Activated naive CD8-positive, alpha-beta T cell treated with anti-CD3 and anti-CD28 coated beads, Interleukin-2, amount 10 ng/mL, durations not matched to agents 7 days and 5 days (primary cell): ENCODE data around the gene DLX6. TPM values are rescaled to one million over a fixed set of nuclear protein-coding genes. Genes with fewer than 3 reads are reported as not detected.

Experiments
- ATAC-seq: fragments of 150-1000 bp; cut with Tn5 transposase; one replicate; pipeline ENCODE4 v1.10.0; 2021; ENCODE audit warnings: low read depth, moderate library complexity
- POLR2A ChIA-PET: fragments of 350-600 bp; sonication (Branson Sonifier 250); formaldehyde crosslinking; loops from one replicate; lab custom pipeline; 2021; ENCODE audit warnings: antibody characterized with exemption; lab: Charles Lee
- DNase-seq: peaks from one replicate; pipeline ENCODE4 v3.0.0; 2021
- H3K27ac Mint-ChIP-seq: one replicate; pipeline ENCODE4 v1.8.0; 2022; ENCODE audit warnings: mild to moderate bottlenecking, mixed read lengths
- H3K27me3 Mint-ChIP-seq: one replicate; pipeline ENCODE4 v1.8.0; 2022; ENCODE audit warnings: mild to moderate bottlenecking, moderate library complexity, mixed read lengths
- H3K36me3 Mint-ChIP-seq: one replicate; pipeline ENCODE4 v1.8.0; 2021; ENCODE audit warnings: mild to moderate bottlenecking, mixed read lengths
- H3K4me1 Mint-ChIP-seq: one replicate; pipeline ENCODE4 v1.8.0; 2021; ENCODE audit warnings: mixed read lengths
- H3K4me3 Mint-ChIP-seq: one replicate; pipeline ENCODE4 v1.8.0; 2022; ENCODE audit warnings: mild to moderate bottlenecking, moderate library complexity, mixed read lengths
- H3K9me3 Mint-ChIP-seq: one replicate; pipeline ENCODE4 v1.8.0; 2021; ENCODE audit warnings: mixed read lengths
- total RNA-seq, 2 experiments: library from RNA; stranded (reverse); gene quantifications; one replicate each; pipeline ENCODE4 v1.2.3, GENCODE V29; 2021

The DLX6 gene
- total RNA-seq, 2 experiments from 2014 or later: not detected

- peaks cover 2% of the 10 kb centered on the region for H3K36me3 Mint-ChIP-seq
- H3K4me1 Mint-ChIP-seq: peaks cover 16% of the 10 kb centered on the region
Observed at GRCh38 chr7:97018126-97018601, 12.8 kb downstream of the DLX6 start.

GRCh38 chr7:97018791-97019531 is 13.6 kb downstream of the DLX6 start:
- Mint-ChIP-seq H3K4me1 (peaks cover 19% of the 10 kb centered on the region), H3K27me3 (peaks cover 94% of the 10 kb centered on the region), H3K27ac (no peak overlapping the region), H3K36me3 (peaks cover 2% of the 10 kb centered on the region), H3K9me3 (peaks cover 10% of the 10 kb centered on the region), H3K4me3 (no peak overlapping the region)
- POLR2A ChIA-PET: no interaction called here
- DNase-seq (no peak), ATAC-seq (no peak)

More at GRCh38 chr7:97018126-97018601, 12.8 kb downstream of the DLX6 start:
- Mint-ChIP-seq H3K9me3 (peaks cover 10% of the 10 kb centered on the region), H3K27ac (no peak overlapping the region), H3K4me3 (no peak overlapping the region), H3K27me3 (peaks cover 94% of the 10 kb centered on the region)
- POLR2A ChIA-PET: no interaction called here
- ATAC-seq (no peak), DNase-seq (peak; percentile 26)

GRCh38 chr7:97019710-97020225 is 14.4 kb downstream of the DLX6 start:
- DNase-seq: no peak
- Mint-ChIP-seq H3K36me3 (peaks cover 2% of the 10 kb centered on the region), H3K4me1 (peaks cover 25% of the 10 kb centered on the region), H3K27ac (no peak overlapping the region), H3K9me3 (peaks cover 11% of the 10 kb centered on the region), H3K27me3 (peaks cover 94% of the 10 kb centered on the region), H3K4me3 (no peak overlapping the region)
- POLR2A ChIA-PET: no interaction called here
- no peak for ATAC-seq

DNA sequence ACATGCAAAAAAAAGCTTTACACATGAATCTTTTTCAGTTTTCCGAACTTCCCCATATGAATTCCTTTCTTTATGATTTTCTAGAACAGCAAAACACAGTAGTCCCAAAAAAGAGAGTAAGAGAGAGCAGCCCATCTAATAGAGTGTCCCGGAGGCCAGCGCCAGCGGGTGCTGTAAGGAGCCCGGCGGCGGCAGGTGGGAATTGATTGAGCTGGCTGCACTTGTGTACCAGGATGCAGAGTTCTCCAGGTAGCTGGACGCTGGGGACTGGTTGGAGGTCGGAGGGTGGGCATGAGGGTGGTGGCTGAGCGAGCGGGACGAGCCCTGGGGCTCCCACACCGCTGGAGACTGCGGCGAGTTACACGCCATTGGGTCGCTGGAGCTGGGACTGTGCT is 15.2 kb downstream of the DLX6 start:
- ATAC-seq (no peak), DNase-seq (no peak)
- H3K27ac Mint-ChIP-seq: peak overlapping the region; percentile 5
- H3K4me3 Mint-ChIP-seq: no peak overlapping the region
- H3K36me3 Mint-ChIP-seq: peaks cover 2% of the 10 kb centered on the region
- peaks cover 11% of the 10 kb centered on the region for H3K9me3 Mint-ChIP-seq
- peaks cover 94% of the 10 kb centered on the region for H3K27me3 Mint-ChIP-seq
- H3K4me1 Mint-ChIP-seq: peaks cover 25% of the 10 kb centered on the region
- POLR2A ChIA-PET: no interaction called here

- peaks cover 2% of the 10 kb centered on the region for H3K36me3 Mint-ChIP-seq
- ATAC-seq: no peak
- POLR2A ChIA-PET: no interaction called here
- no peak overlapping the region for H3K27ac Mint-ChIP-seq
- peaks cover 94% of the 10 kb centered on the region for H3K27me3 Mint-ChIP-seq
- peak; percentile 38 for DNase-seq
- no peak overlapping the region for H3K4me3 Mint-ChIP-seq
- peaks cover 26% of the 10 kb centered on the region for H3K4me1 Mint-ChIP-seq
- peaks cover 11% of the 10 kb centered on the region for H3K9me3 Mint-ChIP-seq
Observed at GRCh38 chr7:97020996-97021746, 15.8 kb downstream of the DLX6 start.

GRCh38 chr7:97021747-97022490 is 16.6 kb downstream of the DLX6 start:
- ATAC-seq: no peak

GRCh38 chr7:97022491-97023306 is 17.3 kb downstream of the DLX6 start:
- DNase-seq (peak; percentile 38), ATAC-seq (no peak)
- Mint-ChIP-seq H3K4me1 (peaks cover 29% of the 10 kb centered on the region), H3K4me3 (peak overlapping the region; percentile 3), H3K27me3 (peaks cover 94% of the 10 kb centered on the region), H3K27ac (peak overlapping the region; percentile 74), H3K9me3 (peaks cover 9% of the 10 kb centered on the region), H3K36me3 (peaks cover 2% of the 10 kb centered on the region)
- POLR2A ChIA-PET: no interaction called here

More at GRCh38 chr7:97021747-97022490, 16.6 kb downstream of the DLX6 start:
- DNase-seq: peak; percentile 44
- Mint-ChIP-seq H3K4me3 (peak overlapping the region; percentile 3), H3K36me3 (peaks cover 2% of the 10 kb centered on the region), H3K27me3 (peaks cover 94% of the 10 kb centered on the region), H3K9me3 (peaks cover 10% of the 10 kb centered on the region), H3K27ac (peak overlapping the region; percentile 74), H3K4me1 (peaks cover 28% of the 10 kb centered on the region)
- POLR2A ChIA-PET: no interaction called here

GRCh38 chr7:97024209-97025129 is 19.1 kb downstream of the DLX6 start, which contains the start of gene DLX5:
Gene DLX5 (minus strand): TSS chr7:97024831. CDS start chr7:97024623, 208 bp downstream.
- Mint-ChIP-seq H3K27me3 (peaks cover 87% of the 10 kb centered on the region), H3K36me3 (peaks cover 2% of the 10 kb centered on the region), H3K4me3 (peak within 1 kb of the TSS; percentile 20), H3K4me1 (peaks cover 30% of the 10 kb centered on the region), H3K27ac (peak within 1 kb of the TSS; percentile 56), H3K9me3 (peaks cover 9% of the 10 kb centered on the region)
- ATAC-seq (no peak), DNase-seq (peak; percentile 47)
- POLR2A ChIA-PET: no interaction called here

- DNase-seq (no peak), ATAC-seq (no peak)
- peaks cover 88% of the 10 kb centered on the region for H3K27me3 Mint-ChIP-seq
- no peak overlapping the region for H3K4me3 Mint-ChIP-seq
- H3K9me3 Mint-ChIP-seq: peaks cover 9% of the 10 kb centered on the region
- H3K27ac Mint-ChIP-seq: no peak overlapping the region
- peaks cover 30% of the 10 kb centered on the region for H3K4me1 Mint-ChIP-seq
- POLR2A ChIA-PET: no interaction called here
- H3K36me3 Mint-ChIP-seq: peaks cover 2% of the 10 kb centered on the region
Observed at GRCh38 chr7:97025130-97025499, 19.8 kb downstream of the DLX6 start.

- DNase-seq: peak; percentile 44
- Mint-ChIP-seq H3K27me3 (peaks cover 87% of the 10 kb centered on the region), H3K27ac (no peak overlapping the region), H3K9me3 (peaks cover 9% of the 10 kb centered on the region), H3K36me3 (peaks cover 2% of the 10 kb centered on the region), H3K4me3 (peak overlapping the region; percentile 80), H3K4me1 (peaks cover 30% of the 10 kb centered on the region)
- POLR2A ChIA-PET: no interaction called here
- no peak for ATAC-seq
Observed at GRCh38 chr7:97025983-97026714, 20.8 kb downstream of the DLX6 start.

GRCh38 chr7:97026715-97027426 is 21.5 kb downstream of the DLX6 start:
- Mint-ChIP-seq H3K36me3 (peaks cover 2% of the 10 kb centered on the region), H3K27me3 (peaks cover 86% of the 10 kb centered on the region), H3K27ac (no peak overlapping the region), H3K4me3 (peak overlapping the region; percentile 80), H3K9me3 (peaks cover 8% of the 10 kb centered on the region), H3K4me1 (peaks cover 30% of the 10 kb centered on the region)
- ATAC-seq (no peak), DNase-seq (no peak)
- POLR2A ChIA-PET: no interaction called here
